Measurements from ENCODE around the gene MRPL50. TPM values are rescaled to one million over a fixed set of nuclear protein-coding genes. Genes with fewer than 3 reads are reported as not detected.

The MRPL50 gene
- total RNA-seq, 3 donors from 2014 or later (not counting 1 experiment from before 2014, with no cell fraction given) = 4.4 to 5.9 (median 5.1) TPM

DNA sequence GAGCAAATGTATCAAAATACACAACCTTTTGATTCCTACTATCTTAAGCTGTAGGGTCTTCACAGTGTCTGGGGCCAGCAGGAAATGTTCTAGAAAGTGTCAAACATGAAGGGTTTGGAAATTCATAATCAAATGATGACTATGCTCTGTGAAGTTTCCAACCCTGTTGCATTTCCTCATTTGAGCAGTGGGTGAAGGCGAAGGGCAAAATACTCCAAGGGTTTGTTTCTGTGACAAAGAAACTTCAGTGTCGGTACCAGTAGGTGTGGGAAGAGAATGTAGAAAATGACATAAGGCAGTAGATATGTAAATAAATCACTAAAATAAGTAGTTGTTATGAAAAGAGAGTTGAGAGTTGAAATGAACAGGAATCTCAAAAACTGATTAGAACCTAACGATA, 36.6 kb upstream of the MRPL50 start:
- intact Hi-C loops (cut with micrococcal nuclease) = no loop called here
- Histone ChIP-seq H3K27me3 (ENCODE audit: control insufficient read depth, insufficient read depth, low read length) (no peaks in the 10 kb centered on the region), H3K4me3 (ENCODE audit: low read length) (no peak overlapping the region), H3K4me1 (ENCODE audit: control insufficient read depth, insufficient read depth, low read length) (no peaks in the 10 kb centered on the region), H3K36me3 (ENCODE audit: control insufficient read depth, insufficient read depth, low read length) (no peaks in the 10 kb centered on the region), H3K9me3 (ENCODE audit: control insufficient read depth, insufficient read depth, low read length) (no peaks in the 10 kb centered on the region), H3K27ac (ENCODE audit: low read length) (no peak overlapping the region)
- Mint-ChIP-seq H3K36me3 (no peaks in the 10 kb centered on the region), H3K27ac (no peak overlapping the region), H3K4me3 (no peak overlapping the region), H3K27me3 (ENCODE audit: low read depth in 2 of 2) (peaks cover 11 to 19% of the 10 kb centered on the region in 2 donors), H3K9me3 (no peaks in the 10 kb centered on the region), H3K4me1 (no peaks in the 10 kb centered on the region)
- no peak for ATAC-seq
- DNase-seq = no peak
- TF ChIP-seq, protein P1, sequence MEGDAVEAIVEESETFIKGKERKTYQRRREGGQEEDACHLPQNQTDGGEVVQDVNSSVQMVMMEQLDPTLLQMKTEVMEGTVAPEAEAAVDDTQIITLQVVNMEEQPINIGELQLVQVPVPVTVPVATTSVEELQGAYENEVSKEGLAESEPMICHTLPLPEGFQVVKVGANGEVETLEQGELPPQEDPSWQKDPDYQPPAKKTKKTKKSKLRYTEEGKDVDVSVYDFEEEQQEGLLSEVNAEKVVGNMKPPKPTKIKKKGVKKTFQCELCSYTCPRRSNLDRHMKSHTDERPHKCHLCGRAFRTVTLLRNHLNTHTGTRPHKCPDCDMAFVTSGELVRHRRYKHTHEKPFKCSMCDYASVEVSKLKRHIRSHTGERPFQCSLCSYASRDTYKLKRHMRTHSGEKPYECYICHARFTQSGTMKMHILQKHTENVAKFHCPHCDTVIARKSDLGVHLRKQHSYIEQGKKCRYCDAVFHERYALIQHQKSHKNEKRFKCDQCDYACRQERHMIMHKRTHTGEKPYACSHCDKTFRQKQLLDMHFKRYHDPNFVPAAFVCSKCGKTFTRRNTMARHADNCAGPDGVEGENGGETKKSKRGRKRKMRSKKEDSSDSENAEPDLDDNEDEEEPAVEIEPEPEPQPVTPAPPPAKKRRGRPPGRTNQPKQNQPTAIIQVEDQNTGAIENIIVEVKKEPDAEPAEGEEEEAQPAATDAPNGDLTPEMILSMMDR (IDR thresholded peaks at IDR 0.05) = no peak
- whole genome bisulfite sequencing (ENCODE audit: insufficient coverage) = 80% methylated on average over 2 of the region's 3 CpGs

DNA sequence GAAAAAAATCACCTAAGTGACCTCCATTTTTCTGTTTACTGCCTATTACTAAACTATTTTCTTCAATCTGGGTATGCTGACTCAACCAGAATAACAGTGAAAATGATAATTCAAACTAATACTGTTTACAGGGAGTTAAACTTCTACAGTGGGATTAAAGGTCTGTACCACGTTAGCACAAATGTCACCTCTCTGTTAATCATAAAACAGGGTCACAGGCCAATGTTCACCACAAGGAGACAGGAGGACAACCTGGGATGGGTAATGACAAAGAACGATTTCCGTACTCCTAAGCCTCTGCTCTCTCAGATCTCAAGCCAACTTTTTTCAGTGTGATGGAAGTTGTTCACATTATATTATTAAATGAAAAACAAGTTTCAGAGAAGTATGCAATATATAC, 34.8 kb upstream of the MRPL50 start:
- no peaks in the 10 kb centered on the region for H3K4me1 ChIP-seq (ENCODE audit: control insufficient read depth, insufficient read depth, low read length)
- Mint-ChIP-seq H3K27ac (no peak overlapping the region), H3K4me3 (no peak overlapping the region), H3K36me3 (no peaks in the 10 kb centered on the region), H3K27me3 (ENCODE audit: low read depth in 2 of 2) (peaks cover 7 to 13% of the 10 kb centered on the region in 2 donors), H3K4me1 (no peaks in the 10 kb centered on the region), H3K9me3 (peaks cover 0 to 3% of the 10 kb centered on the region in 2 donors)
- ATAC-seq (no peak), DNase-seq (no peak)
- no peaks in the 10 kb centered on the region for H3K9me3 ChIP-seq (ENCODE audit: control insufficient read depth, insufficient read depth, low read length)
- H3K4me3 ChIP-seq (ENCODE audit: low read length) = no peak overlapping the region
- H3K27ac ChIP-seq (ENCODE audit: low read length) = no peak overlapping the region
- 79% methylated on average over 2 of the region's 3 CpGs for WGBS (ENCODE audit: insufficient coverage)
- intact Hi-C loops (cut with micrococcal nuclease) = no loop called here
- TF ChIP-seq, protein P1 (IDR thresholded peaks at IDR 0.05) = no peak
- no peaks in the 10 kb centered on the region for H3K36me3 ChIP-seq (ENCODE audit: control insufficient read depth, insufficient read depth, low read length)
- no peaks in the 10 kb centered on the region for H3K27me3 ChIP-seq (ENCODE audit: control insufficient read depth, insufficient read depth, low read length)

DNA sequence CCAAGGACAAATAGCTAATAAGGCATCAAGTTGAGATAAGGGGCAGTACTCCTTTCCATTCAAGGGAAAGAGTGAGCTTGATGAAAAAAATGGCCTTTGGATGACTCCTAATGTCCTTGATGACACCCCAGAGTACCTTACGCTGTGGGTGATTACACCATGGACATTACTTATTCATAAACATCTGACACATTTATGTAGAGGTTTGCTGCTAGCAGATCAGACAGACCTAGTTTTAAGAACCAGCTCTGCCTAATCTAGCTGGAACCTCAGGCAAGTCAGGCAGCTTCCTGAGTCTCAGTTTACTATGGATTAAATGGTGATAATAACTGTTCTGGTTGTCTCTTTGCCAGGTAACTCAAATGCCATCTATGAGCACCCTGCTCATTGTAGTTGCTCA, 34.3 kb upstream of the MRPL50 start:
- no peak for DNase-seq
- peaks cover 0 to 3% of the 10 kb centered on the region in 2 donors for H3K9me3 Mint-ChIP-seq
- intact Hi-C loops (cut with micrococcal nuclease) = no loop called here
- peaks cover 7 to 13% of the 10 kb centered on the region in 2 donors for H3K27me3 Mint-ChIP-seq (ENCODE audit: low read depth in 2 of 2)
- 83% methylated on average over 1 of the region's 1 CpG for WGBS (ENCODE audit: insufficient coverage)
- Histone ChIP-seq H3K27ac (ENCODE audit: low read length) (no peak overlapping the region), H3K4me1 (ENCODE audit: control insufficient read depth, insufficient read depth, low read length) (no peaks in the 10 kb centered on the region), H3K36me3 (ENCODE audit: control insufficient read depth, insufficient read depth, low read length) (no peaks in the 10 kb centered on the region), H3K27me3 (ENCODE audit: control insufficient read depth, insufficient read depth, low read length) (no peaks in the 10 kb centered on the region), H3K9me3 (ENCODE audit: control insufficient read depth, insufficient read depth, low read length) (no peaks in the 10 kb centered on the region), H3K4me3 (ENCODE audit: low read length) (no peak overlapping the region)
- ATAC-seq = no peak
- TF ChIP-seq, protein P1 (IDR thresholded peaks at IDR 0.05) = no peak
- H3K27ac Mint-ChIP-seq = no peak overlapping the region
- H3K4me1 Mint-ChIP-seq = no peaks in the 10 kb centered on the region
- H3K4me3 Mint-ChIP-seq = no peak overlapping the region
- no peaks in the 10 kb centered on the region for H3K36me3 Mint-ChIP-seq

DNA sequence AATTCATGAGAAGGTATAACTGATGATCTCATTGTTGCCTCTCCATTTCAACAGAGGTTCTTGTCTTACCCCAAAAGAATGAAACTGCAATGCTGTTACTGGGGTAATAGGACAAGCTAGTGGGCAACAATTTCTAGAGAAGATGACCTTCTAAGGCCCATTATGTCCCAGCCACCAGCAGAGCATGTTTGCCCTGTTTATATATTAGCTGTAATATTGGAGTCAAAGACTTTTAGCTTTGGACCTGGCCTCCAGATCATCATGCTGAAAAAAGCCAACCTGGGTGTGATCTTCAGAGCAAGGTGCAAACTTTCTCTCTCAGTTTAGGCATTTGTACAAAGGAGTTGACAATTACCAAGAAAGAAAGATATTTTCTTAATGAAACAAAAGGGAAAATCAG, 33.8 kb upstream of the MRPL50 start:
- H3K9me3 Mint-ChIP-seq = peaks cover 0 to 3% of the 10 kb centered on the region in 2 donors
- Histone ChIP-seq H3K27ac (ENCODE audit: low read length) (no peak overlapping the region), H3K4me1 (ENCODE audit: control insufficient read depth, insufficient read depth, low read length) (no peaks in the 10 kb centered on the region), H3K36me3 (ENCODE audit: control insufficient read depth, insufficient read depth, low read length) (no peaks in the 10 kb centered on the region), H3K27me3 (ENCODE audit: control insufficient read depth, insufficient read depth, low read length) (no peaks in the 10 kb centered on the region), H3K4me3 (ENCODE audit: low read length) (no peak overlapping the region), H3K9me3 (ENCODE audit: control insufficient read depth, insufficient read depth, low read length) (no peaks in the 10 kb centered on the region)
- TF ChIP-seq, protein P1 (IDR thresholded peaks at IDR 0.05) = no peak
- no peaks in the 10 kb centered on the region for H3K4me1 Mint-ChIP-seq
- DNase-seq (no peak), ATAC-seq (no peak)
- intact Hi-C loops (cut with micrococcal nuclease) = no loop called here
- H3K27ac Mint-ChIP-seq = no peak overlapping the region
- peaks cover 7 to 8% of the 10 kb centered on the region in 2 donors for H3K27me3 Mint-ChIP-seq (ENCODE audit: low read depth in 2 of 2)
- no peaks in the 10 kb centered on the region for H3K36me3 Mint-ChIP-seq
- H3K4me3 Mint-ChIP-seq = no peak overlapping the region

Data from natural killer cell (primary cell).